GM18909 (cell line): ENCODE measurements around the gene DDAH1.

Experiments used
- ATAC-seq: cut with Tn5 transposase; IDR thresholded peaks from one replicate; pipeline ENCODE4 v1.9.1; 2021; ENCODE audit warnings: mild to moderate bottlenecking; ENCODE audit not compliant: unreplicated experiment, poor library complexity

DDAH1 gene

DNA sequence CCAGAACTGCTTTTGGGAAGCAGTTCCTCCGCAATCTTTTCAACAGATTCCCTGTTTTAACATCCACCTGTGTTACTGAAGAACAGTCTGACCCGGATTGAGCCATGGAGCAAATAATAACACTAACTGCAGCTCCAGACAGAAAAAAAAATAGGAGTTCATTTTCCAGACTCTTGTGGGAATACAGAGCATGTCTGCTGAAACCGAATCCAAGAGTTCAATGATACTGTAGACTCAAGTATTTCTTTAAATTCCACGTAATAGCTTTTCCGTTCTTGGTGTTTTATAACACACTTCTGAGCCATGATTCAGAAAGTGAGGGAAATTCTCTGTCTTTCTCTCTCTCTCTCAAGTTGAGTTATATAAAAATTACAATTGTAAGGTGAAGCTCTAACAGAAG lies 60.6 kb downstream of the DDAH1 start:
- no peak for ATAC-seq

DNA sequence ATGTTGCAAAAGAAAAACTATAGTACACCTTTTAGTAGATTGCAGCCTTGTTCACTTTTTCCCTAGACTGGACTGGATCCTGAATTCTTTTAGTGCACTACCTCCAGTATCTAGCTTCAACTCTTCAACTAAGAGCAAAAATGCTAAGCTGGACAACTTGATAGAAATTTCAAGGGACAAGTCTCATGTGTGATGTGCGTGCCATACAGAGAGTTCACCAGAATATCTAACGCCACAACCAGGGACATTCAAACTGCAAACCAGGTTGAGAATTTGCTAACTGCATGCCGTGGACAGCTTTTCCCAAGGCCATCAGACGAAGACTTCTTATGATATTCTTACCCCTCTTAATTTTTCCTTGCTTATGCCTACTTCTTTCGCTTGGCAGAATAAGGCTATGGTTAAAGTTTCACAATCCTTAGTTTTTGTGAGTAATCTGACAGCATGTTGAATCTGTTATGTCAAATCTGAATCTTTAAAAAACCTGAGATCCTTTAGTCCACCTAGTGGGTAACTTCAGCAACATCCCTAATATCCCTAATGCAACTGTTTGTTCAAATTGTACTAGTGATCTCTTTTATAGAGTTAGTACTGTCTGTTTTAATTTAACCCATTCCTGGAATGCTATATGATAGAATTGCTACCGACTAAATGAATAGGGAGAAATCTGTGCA lies 66.4 kb downstream of the DDAH1 start:
- ATAC-seq = no peak

DNA sequence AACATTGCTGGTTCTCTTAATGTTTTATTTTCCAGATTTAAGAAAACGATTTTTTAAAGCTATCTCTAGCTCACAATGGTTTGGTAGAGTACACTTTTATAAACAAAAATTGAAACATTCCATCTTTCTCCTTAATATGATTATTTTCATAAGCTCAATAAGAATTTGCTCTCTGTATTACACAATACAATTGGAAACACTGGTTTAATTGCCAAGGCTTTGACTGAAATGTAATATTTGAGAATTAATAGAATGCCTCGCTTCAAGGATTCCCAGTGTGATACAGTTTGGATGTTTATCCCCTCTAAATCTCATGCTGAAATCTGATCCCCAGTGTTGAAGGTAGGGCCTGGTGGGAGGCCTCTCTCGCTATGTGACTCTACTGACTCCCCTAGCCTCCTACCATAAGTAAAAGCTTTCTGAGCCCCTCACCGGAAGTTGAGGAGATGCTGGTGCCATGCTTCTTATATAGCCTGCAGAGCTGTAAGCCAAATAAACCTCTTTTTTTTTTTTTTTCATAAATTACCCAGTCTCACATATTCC lies 67.4 kb downstream of the DDAH1 start:
- ATAC-seq = no peak

DNA sequence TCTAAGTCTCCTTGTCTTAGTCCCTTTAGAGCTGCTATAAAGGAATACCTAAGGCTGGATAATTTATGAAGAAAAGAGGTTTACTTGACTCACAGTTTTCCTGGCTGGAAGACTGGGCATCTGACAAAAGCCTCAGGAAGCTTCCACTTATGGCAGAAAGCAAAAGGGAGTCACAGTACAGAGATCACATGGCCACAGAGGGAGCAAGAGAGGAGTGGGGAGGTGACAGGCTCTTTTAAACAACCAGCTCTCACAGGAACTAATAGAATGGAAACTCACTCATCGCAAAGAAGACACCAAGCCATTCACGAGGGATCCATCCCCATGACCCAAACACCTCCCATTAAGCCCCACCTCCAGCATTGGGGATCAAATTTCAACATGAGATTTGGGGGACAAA lies 68.8 kb downstream of the DDAH1 start:
- no peak for ATAC-seq

DNA sequence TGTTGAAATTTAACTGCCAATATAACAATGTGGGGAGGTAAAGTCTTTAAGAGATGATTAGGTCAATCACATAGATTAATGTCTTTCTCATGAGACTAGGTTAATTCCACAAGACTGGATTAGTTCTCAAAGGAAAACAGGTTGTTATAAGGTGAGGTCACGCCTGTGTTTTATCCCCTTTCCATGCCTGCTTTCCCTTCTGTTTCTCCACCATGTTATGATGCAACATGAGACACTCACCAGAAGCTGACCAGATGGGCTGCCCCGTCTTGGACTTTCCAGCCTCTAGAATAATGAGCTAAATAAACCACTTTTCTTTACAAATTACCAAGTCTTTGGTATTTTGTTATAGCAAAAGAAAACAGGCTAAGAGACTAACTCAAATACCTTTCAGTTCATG lies 70.8 kb downstream of the DDAH1 start:
- ATAC-seq = no peak

DNA sequence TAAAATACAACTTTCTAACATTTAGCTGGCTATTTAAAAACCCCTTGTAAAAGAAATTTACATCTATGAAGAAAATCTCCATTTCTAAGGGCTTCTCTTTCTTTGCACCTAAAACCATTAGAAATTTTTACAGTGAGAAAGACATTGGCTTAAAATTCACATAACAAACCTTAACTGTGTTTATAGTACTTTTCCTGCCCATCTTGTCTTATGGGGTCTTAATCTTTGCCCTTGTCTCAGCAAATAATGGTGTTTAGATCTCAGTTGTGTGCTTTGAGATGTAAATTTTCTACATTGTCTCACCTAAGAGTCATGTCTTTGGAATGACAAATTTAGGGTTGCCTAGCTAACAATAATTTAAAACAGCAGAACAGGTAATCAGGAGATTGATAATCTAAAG lies 71.5 kb downstream of the DDAH1 start:
- ATAC-seq = no peak

DNA sequence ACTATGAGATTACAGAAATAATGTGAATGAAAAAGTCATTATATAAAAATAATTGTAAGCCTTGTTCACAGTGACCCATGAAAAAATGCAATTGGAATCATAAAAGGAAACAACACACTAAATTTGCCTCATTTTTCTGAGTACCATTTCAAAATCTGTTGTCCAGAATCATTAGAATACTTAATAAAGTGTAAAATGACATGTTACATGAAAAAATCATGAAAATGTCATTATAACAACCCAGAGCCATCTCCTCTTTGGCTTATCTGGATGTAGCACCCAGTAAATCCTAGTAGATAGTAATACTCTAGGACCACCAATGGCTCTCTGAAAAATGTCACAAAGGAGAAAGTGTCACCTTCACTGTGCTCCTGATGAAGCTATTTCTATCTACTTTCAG lies 76.5 kb downstream of the DDAH1 start:
- no peak for ATAC-seq

DNA sequence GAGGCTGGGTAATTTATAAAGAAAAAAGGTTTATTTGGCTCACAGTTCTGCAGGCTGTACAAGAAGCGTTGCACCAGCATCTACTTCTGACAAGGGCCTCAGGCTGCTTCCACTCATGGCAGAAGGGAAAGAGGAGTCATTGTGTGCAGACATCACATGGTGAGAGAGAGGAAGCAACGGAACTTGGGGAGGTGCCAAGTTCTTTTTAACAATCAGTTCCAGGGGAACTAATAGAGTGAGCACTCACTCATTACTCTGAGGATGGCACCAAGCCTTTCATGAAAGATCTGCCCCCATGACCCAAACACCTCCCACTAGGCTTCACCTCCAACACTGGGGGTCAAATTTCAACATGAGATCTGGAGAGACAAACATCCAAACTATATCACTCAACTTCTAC lies 77.2 kb downstream of the DDAH1 start:
- no peak for ATAC-seq

DNA sequence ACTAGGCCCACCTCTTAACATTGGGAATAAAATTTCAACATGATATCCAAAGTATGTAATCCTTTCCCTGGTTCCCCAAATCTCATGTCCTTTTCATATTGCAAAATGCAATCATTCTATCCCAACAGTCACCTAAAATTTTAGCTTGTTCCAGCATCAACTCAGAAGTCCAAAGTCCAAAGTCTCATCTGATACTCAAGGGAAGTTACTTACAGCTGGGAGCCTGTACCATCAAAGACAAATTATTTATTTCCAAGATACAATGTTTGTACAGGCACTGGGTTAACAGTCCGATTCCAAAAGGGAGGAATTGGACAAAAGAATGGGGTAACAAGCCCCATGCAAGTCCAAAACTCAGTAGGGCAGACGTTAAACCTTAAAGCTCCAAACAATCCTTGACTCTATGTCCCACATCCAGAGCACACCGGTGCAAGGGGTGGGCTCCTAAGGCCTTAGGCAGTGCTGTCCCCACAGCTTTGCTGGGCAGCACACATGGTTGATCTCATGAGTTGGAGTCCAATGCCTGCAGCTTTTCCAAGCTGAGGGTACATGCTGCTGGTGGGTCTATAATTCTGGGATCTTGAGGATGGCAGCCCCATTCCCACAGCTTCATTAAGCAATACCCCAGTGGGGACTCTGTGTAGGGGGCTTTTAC lies 78.8 kb downstream of the DDAH1 start:
- no peak for ATAC-seq

DNA sequence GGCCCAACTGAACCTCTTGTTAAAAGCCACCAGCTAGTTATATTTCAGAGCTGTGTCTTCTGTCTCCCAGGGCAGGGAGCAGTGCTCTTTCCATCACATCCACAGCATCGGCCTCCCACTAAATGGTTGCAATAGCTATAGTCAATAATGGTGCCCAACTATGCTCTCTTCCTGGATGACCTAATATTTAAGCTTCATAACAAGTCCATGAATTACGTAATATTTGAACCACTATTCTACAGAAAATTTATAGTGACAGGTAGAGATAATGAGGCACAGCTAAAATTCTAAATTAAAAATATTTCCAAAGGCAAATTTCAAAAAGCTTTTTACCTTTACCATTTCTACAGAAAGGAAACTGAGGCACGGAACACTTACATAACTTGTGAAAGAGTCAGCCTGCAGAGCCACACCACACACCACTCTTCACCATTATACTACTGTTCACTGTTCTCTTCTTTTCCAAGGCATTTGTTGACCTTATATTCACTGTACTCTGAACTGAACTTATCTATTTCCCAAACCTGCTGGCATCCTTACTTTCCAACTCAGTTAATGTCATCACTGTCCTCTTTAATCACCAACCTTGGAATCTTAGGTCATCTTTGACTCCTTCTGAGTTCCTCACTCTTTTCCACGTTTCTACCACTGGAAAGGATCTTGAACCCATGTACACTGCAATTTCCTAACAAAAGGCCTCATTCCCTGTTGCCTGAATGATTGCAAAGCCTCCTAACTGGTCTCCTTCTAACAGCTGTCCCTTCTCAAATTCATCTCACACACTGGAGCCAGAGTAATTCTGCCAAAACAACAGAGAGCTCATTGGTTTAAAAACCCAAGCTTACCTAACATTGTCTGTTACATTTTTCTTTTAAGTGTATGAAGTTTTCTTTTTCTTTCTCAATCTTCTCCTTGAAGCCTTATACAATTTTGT lies 85.5 kb downstream of the DDAH1 start:
- no peak for ATAC-seq

DNA sequence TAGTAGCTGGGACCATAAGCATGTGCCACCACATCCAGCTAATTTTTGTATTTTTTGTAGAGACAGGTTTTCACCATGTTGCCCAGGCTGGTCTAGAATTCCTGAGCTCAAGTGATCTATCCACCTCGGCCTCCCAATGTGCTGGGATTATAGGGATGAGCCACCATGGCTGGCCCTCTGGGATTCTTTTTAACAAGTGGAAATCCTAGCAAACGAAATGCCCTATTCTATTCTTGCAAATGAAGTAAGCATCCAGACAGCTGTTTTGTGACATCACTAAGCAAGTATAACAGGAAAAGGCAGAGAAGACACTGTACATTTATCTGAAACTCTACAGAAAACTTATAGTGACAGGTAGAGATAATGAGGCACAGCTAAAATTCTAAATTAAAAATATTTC lies 86.4 kb downstream of the DDAH1 start:
- ATAC-seq = no peak

DNA sequence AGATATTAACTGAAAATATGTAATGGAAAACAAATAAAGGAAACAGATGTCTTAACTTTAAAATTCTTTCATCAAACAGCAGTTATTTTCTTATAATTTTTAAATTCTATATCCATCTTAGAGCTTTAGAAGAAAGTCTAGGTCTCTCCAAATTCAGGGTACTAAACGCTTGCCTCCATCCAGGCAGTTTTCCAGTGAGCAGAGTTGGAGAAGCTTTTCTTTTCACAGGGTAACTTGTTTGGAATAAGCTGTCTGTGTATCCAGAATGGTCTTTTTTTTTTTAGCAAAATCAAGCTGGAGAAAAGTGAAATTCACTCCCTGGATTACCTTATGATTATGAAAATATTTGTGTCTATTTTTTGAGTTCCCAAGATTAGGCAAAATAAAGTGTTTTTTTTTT lies 88.6 kb downstream of the DDAH1 start:
- no peak for ATAC-seq

DNA sequence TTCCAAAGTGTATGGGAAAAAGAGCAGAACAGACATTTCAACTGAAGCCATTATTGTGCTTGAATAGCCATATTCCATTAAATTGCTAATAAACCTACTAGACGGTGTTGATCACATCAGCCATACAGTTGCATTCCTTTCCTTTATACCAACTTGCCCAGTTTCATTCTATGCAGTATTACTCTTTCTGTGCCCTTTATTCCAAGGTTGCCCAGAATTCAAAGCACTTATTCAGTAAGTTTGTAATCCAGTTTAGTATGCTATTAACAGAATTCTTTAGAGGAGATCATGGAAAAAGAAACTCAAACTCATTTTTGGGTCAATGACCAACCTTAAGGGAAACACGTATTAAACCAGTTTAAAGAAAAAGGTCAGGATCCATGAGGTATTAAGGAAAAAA lies 89.5 kb downstream of the DDAH1 start:
- no peak for ATAC-seq

DNA sequence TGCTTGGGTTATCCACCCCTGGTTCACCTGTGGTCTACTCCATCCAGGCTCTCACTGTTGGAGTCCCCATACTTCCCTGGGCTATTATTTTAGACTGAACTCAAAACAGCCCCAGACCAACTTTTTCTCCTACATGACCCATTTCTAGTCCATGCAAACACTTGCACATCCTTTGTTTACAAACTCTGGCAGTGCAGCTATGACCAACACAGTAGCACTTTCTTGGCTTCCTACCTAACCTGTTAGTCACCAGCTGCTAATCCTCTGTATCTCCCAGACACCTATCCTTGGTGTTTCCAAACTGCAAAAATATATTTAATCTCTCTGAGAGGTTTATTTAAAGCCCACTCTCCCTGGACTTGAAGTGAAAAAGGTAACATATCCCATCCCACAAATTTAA lies 90.8 kb downstream of the DDAH1 start:
- no peak for ATAC-seq

DNA sequence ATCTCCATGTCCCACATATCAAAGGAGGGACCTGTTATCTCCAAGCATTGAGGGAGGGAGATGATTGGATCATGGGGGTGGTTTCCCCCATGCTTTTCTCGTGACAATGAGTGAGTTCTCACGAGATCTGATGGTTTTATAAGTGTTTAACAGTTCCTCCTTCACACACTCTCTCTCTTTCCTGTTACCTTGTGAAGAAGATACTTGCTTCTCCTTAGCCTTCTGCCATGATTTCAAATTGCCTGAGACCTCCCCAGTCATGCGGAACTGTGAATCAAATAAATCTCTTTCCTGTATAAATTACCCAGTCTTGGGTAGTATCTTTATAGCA lies 91.6 kb downstream of the DDAH1 start:
- no peak for ATAC-seq

DNA sequence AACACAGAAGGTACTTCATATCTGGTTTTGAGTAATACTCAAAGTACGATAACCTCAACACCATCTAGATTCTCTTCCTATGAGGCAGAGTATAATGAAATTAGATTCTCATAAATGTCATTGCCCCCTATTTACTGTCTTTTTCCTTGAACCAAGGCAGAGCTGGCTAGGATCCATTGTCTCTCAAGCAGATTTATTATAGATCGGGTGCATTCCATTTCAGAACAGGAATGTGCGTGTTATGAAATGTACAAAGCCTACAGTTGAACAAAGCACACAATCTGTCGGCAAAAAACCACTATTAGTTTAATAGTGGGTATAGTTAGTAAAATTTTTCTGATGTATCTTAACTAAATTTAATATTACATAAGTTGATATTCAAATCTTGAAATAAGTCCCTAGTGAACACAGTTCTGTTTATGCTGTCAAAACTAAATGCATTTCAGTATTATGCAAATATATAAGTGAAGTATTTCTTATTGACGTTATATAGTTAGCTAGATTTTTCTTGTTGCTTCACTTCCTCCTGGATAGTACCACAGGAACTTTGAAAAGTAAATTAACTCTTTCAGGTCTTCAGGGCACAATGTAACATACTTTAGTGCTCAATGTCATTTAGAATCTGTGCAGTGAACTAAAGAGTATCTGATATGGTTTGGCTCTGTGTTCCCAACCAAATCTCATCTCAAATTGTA lies 92.1 kb downstream of the DDAH1 start:
- ATAC-seq = no peak

DNA sequence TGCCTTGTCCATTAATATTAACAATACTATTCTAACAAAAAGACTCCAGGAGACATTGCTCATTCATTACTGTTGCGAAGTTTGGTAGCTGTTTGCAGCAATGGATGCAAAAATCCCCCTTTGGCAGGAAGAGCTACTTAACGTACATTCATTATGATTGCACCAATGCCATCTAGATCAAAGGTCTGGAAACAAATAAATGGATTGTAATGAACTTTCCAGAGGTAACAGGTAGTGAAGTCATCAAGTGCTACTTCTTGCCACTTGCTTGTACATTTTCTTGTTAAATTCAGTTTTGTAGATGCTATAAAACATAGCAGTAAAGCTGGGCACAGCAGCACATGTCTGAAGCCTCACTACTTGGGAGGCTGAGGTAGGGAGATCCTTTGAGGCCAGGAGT lies 93.9 kb downstream of the DDAH1 start:
- ATAC-seq = no peak

DNA sequence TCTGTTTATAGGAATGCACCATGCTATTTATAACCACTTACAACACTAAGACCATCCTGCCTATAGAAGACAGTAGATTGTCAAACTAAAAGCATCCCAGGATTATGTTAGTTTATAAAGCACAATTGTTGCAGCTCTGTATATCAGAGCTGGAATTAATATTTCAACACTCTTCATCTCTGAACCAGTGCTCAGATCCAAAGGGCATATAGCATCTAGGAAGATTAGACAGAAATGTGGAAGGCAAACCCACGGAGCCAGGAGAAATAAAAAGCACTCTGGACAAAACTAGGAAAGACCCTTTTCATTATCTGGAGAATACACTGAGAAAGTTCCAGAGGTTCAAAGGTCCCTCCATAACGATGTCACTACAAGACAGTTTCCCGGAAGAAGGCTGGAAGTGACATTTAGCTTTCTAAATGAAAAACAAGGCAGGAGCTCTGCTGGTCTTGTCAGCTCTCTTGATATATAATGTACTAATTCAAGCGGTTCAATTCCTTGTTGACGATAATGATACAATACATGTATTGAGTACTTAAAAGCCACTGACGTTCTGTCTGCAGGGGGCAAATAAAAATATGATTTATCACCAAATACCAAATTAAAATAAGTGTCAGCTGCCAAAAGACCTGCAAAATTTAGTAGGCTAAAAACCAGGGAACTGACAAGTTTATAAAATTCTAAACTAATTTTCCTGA lies 96.7 kb downstream of the DDAH1 start:
- ATAC-seq = no peak

DNA sequence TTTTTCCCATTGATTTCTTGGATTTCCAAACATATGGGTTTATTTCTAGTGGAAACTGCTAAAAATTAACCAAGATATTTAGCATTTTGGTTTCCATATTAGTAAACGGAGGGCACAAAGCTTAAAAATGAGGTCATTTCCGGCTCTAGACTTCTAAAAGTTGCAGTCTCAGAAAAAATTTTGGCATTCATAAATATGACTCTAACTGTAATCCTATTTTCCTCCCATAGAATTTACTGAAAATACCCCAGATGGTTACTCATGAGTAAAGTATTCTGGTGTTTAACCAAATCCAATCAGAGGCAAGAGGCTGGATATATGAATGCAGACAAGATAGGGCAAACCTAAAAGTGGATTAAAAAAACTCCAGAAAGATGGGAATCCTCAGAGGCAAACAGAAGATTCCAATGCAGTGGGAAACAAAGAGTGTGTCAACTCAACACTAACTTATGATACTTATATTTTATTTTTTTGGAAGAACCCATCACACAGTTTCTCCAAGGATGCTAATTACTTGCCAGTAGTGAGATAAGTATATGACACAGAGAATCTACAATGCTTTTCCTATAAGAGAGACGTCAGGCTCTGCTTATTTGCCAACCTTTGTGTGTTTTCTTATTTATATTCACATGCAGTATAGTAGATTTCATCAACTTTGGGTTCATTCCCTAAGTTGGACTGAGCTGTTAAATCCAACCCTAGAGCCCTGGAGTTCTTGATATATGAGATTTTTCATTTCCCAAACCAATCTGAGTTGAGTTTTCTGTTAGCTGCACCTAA lies 98.4 kb downstream of the DDAH1 start:
- no peak for ATAC-seq
